Heart left ventricle (tissue), 13 donors: ENCODE measurements around the gene EFNA5.

ENCODE experiments used
- CTCF ChIP-seq, 12 donors: fragments of 200-600 bp; sonication (generic) in 4 of 12; IDR thresholded peaks; one replicate each; pipeline versions ENCODE4 v1.5.0 to v1.8.0; 2018 to 2022; ENCODE audit warnings: antibody characterized with exemption in 12 of 12, mild to moderate bottlenecking in 5 of 12
- POLR2A ChIP-seq, 2 donors: fragments of 450-650 bp; IDR thresholded peaks; one replicate each; pipeline ENCODE4 v1.6.1; 2017; ENCODE audit warnings: antibody characterized with exemption in 2 of 2, mild to moderate bottlenecking in 2 of 2, moderate library complexity in 2 of 2
- donor health status: ischemic (EF 13 %, LVEDD 7.1; RV severe dilation, severe dysfunction).
- donor health status: DM: no; HTN: yes; CAD: no.
- donor health status: DM: no; HTN: no; CAD: no.
- donor health status: ischemic (EF 25% LVEDD 6.9; RV normal size, moderate dysfunction).
- donor health status: ischemic (EF 25% LVEDD 5.7; RV mildly dilated, moderate dysfunction).
- donor health status: ischemic (EF 35%, LVEDD 5.7; RV mildly dilated, moderate dysfunction).
- donor health status: nonischemic (EF 11% LVEDD 7.7; RV severe dilation, severe dysfunction).
- donor health status: DM: yes; HTN: yes; CAD: no.
- donor health status: PGD.
- donor health status: ischemic (EF 29% LVEDD 5.4; RV normal size, mild dysfunction).
- donor health status: nonischemic (EF 23%, LVEDD 6.1; RV moderate dilation, normal function).

GRCh38 chr5:107680799-107681198 is 10.1 kb upstream of the EFNA5 start:
- TF ChIP-seq CTCF (IDR thresholded peaks at IDR 0.05) (no peak), POLR2A (IDR thresholded peaks at IDR 0.05) (no peak)
